ENCODE measurements around the gene NUP107.

DNA sequence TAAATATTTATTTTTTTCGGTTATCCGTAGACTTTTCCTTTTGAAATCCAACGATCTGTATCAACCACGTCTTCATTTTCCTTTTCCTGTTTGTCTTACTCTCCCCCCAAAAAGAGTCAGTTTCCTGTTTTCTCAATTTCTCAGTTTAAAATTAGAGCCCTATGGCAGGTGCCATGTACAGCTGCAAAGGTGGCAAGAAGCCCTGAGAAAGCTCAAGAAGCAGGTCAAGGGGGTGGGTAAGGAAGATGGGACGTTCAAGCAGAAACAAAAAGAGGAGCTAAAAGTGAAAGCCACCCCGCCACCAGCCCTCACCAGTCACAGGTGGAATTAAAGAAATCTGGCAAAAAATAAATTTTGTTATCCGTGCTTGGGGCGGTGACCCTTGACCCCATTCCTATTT, 85.9 kb downstream of the NUP107 start:
- TF ChIP-seq EP300 (IDR thresholded peaks at IDR 0.05) (no peak), POLR2A (IDR thresholded peaks at IDR 0.05) (no peak), POLR2AphosphoS5 (IDR thresholded peaks at IDR 0.05) (no peak)
- TF ChIP-seq, protein P1, sequence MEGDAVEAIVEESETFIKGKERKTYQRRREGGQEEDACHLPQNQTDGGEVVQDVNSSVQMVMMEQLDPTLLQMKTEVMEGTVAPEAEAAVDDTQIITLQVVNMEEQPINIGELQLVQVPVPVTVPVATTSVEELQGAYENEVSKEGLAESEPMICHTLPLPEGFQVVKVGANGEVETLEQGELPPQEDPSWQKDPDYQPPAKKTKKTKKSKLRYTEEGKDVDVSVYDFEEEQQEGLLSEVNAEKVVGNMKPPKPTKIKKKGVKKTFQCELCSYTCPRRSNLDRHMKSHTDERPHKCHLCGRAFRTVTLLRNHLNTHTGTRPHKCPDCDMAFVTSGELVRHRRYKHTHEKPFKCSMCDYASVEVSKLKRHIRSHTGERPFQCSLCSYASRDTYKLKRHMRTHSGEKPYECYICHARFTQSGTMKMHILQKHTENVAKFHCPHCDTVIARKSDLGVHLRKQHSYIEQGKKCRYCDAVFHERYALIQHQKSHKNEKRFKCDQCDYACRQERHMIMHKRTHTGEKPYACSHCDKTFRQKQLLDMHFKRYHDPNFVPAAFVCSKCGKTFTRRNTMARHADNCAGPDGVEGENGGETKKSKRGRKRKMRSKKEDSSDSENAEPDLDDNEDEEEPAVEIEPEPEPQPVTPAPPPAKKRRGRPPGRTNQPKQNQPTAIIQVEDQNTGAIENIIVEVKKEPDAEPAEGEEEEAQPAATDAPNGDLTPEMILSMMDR (IDR thresholded peaks at IDR 0.05): no peak
